ENCODE measurements around the gene ITGB7.

ITGB7 gene

GRCh38 chr12:53235742-53236442 is 28.8 kb upstream of the ITGB7 start:
- Histone ChIP-seq H3K27me3 (ENCODE audit: control insufficient read depth in 3 of 3, insufficient read depth in 3 of 3, low read depth in 1 of 3, low read length in 3 of 3) (peaks cover 0 to 59% (median 7%) of the 10 kb centered on the region in 3 experiments), H4K91ac (ENCODE audit: low read depth, low read length, poor library complexity) (no peak overlapping the region), H3K14ac (ENCODE audit: low read length) (peak overlapping the region; percentile 79), H3K4ac (ENCODE audit: low read length) (no peak overlapping the region), H2AFZ (ENCODE audit: low read length) (no peak overlapping the region), H2BK120ac (ENCODE audit: low read depth, low read length) (peak overlapping the region; percentile 24), H3K4me2 (ENCODE audit: insufficient read depth, low read length, poor library complexity, severe bottlenecking) (no peak overlapping the region), H3K9ac (ENCODE audit: low read depth, low read length, poor library complexity) (peak overlapping the region; percentile 61), H3K9me3 (replicated peaks in 1 of 2; ENCODE audit: control insufficient read depth in 2 of 2, insufficient read depth in 1 of 2, low read depth in 1 of 2, low read length in 2 of 2) (no peaks in the 10 kb centered on the region), H2AK5ac (ENCODE audit: low read depth, low read length) (peak overlapping the region; percentile 50), H3K4me3 (ENCODE audit: low read length in 2 of 2) (no peak overlapping the region), H3K4me1 (ENCODE audit: control insufficient read depth in 2 of 2, insufficient read depth in 1 of 2, low read depth in 1 of 2, low read length in 2 of 2) (peaks cover 31 to 33% of the 10 kb centered on the region in 2 donors), H3K36me3 (replicated peaks in 1 of 2; ENCODE audit: control insufficient read depth in 2 of 2, insufficient read depth in 2 of 2, low read length in 2 of 2) (no peaks in the 10 kb centered on the region), H2BK12ac (ENCODE audit: low read length) (peak overlapping the region; percentile 88), H3K79me1 (ENCODE audit: low read depth, low read length) (no peaks in the 10 kb centered on the region), H2BK5ac (ENCODE audit: low read length) (peak overlapping the region; percentile 20), H4K8ac (ENCODE audit: low read depth, low read length) (no peak overlapping the region), H3K18ac (ENCODE audit: low read length) (peak overlapping the region; percentile 78), H3K23ac (ENCODE audit: low read depth, low read length, poor library complexity) (peak overlapping the region; percentile 82), H2BK15ac (ENCODE audit: low read length) (peak overlapping the region; percentile 95), H3K27ac (replicated peaks; ENCODE audit: low read length) (no peak overlapping the region)
- WGBS, 2 donors (ENCODE audit: extremely low coverage in 2 of 2, insufficient read length in 2 of 2, insufficient replicate concordance in 1 of 2), result no CpG with 5 or more reads among the region's 9 CpGs
- DNase-seq (ENCODE audit: low spot score), result no peak

GRCh38 chr12:53235164-53235563 is 28.1 kb upstream of the ITGB7 start:
- H3K79me1 ChIP-seq (ENCODE audit: low read depth, low read length), result no peaks in the 10 kb centered on the region
- H3K4me3 ChIP-seq (ENCODE audit: low read length in 2 of 2), result no peak overlapping the region
- H2BK12ac ChIP-seq (ENCODE audit: low read length), result peak overlapping the region; percentile 85
- no CpG with 5 or more reads among the region's 3 CpGs for WGBS, 2 donors (ENCODE audit: extremely low coverage in 2 of 2, insufficient read length in 2 of 2, insufficient replicate concordance in 1 of 2)
- H3K14ac ChIP-seq (ENCODE audit: low read length), result no peak overlapping the region
- H2BK5ac ChIP-seq (ENCODE audit: low read length), result no peak overlapping the region
- no peak overlapping the region for H2AFZ ChIP-seq (ENCODE audit: low read length)
- H3K27me3 ChIP-seq (ENCODE audit: control insufficient read depth in 3 of 3, insufficient read depth in 3 of 3, low read depth in 1 of 3, low read length in 3 of 3), result peaks cover 0 to 64% (median 7%) of the 10 kb centered on the region in 3 experiments
- H3K23ac ChIP-seq (ENCODE audit: low read depth, low read length, poor library complexity), result no peak overlapping the region
- peak overlapping the region; percentile 76 for H3K18ac ChIP-seq (ENCODE audit: low read length)
- no peak for DNase-seq (ENCODE audit: low spot score)
- no peak overlapping the region for H4K91ac ChIP-seq (ENCODE audit: low read depth, low read length, poor library complexity)
- no peak overlapping the region for H4K8ac ChIP-seq (ENCODE audit: low read depth, low read length)
- H2AK5ac ChIP-seq (ENCODE audit: low read depth, low read length), result peak overlapping the region; percentile 53
- no peak overlapping the region for H3K4ac ChIP-seq (ENCODE audit: low read length)
- H3K27ac ChIP-seq (replicated peaks; ENCODE audit: low read length), result no peak overlapping the region
- H3K9ac ChIP-seq (ENCODE audit: low read depth, low read length, poor library complexity), result peak overlapping the region; percentile 12
- H3K4me1 ChIP-seq (ENCODE audit: control insufficient read depth in 2 of 2, insufficient read depth in 1 of 2, low read depth in 1 of 2, low read length in 2 of 2), result peaks cover 31 to 35% of the 10 kb centered on the region in 2 donors
- no peaks in the 10 kb centered on the region for H3K36me3 ChIP-seq (replicated peaks in 1 of 2; ENCODE audit: control insufficient read depth in 2 of 2, insufficient read depth in 2 of 2, low read length in 2 of 2)
- no peaks in the 10 kb centered on the region for H3K9me3 ChIP-seq (replicated peaks in 1 of 2; ENCODE audit: control insufficient read depth in 2 of 2, insufficient read depth in 1 of 2, low read depth in 1 of 2, low read length in 2 of 2)
- H2BK15ac ChIP-seq (ENCODE audit: low read length), result peak overlapping the region; percentile 75
- no peak overlapping the region for H3K4me2 ChIP-seq (ENCODE audit: insufficient read depth, low read length, poor library complexity, severe bottlenecking)
- H2BK120ac ChIP-seq (ENCODE audit: low read depth, low read length), result no peak overlapping the region

- no peak overlapping the region for H2AK5ac ChIP-seq (ENCODE audit: low read depth, low read length)
- no peak overlapping the region for H3K14ac ChIP-seq (ENCODE audit: low read length)
- no peak for DNase-seq (ENCODE audit: low spot score)
- no peak overlapping the region for H3K4ac ChIP-seq (ENCODE audit: low read length)
- no peak overlapping the region for H3K9ac ChIP-seq (ENCODE audit: low read depth, low read length, poor library complexity)
- WGBS, 2 donors (ENCODE audit: extremely low coverage in 2 of 2, insufficient read length in 2 of 2, insufficient replicate concordance in 1 of 2), result no CpG with 5 or more reads among the region's 12 CpGs
- no peak overlapping the region for H3K23ac ChIP-seq (ENCODE audit: low read depth, low read length, poor library complexity)
- no peaks in the 10 kb centered on the region for H3K9me3 ChIP-seq (replicated peaks in 1 of 2; ENCODE audit: control insufficient read depth in 2 of 2, insufficient read depth in 1 of 2, low read depth in 1 of 2, low read length in 2 of 2)
- no peak overlapping the region for H2BK12ac ChIP-seq (ENCODE audit: low read length)
- H3K27me3 ChIP-seq (ENCODE audit: control insufficient read depth in 3 of 3, insufficient read depth in 3 of 3, low read depth in 1 of 3, low read length in 3 of 3), result peaks cover 0 to 69% (median 7%) of the 10 kb centered on the region in 3 experiments
- H3K36me3 ChIP-seq (replicated peaks in 1 of 2; ENCODE audit: control insufficient read depth in 2 of 2, insufficient read depth in 2 of 2, low read length in 2 of 2), result no peaks in the 10 kb centered on the region
- peak overlapping the region in 1 of 2 donors; percentile 25 for H3K4me3 ChIP-seq (ENCODE audit: low read length in 2 of 2)
- peaks cover 31 to 35% of the 10 kb centered on the region in 2 donors for H3K4me1 ChIP-seq (ENCODE audit: control insufficient read depth in 2 of 2, insufficient read depth in 1 of 2, low read depth in 1 of 2, low read length in 2 of 2)
- no peak overlapping the region for H2BK120ac ChIP-seq (ENCODE audit: low read depth, low read length)
- no peak overlapping the region for H4K91ac ChIP-seq (ENCODE audit: low read depth, low read length, poor library complexity)
- no peak overlapping the region for H2BK5ac ChIP-seq (ENCODE audit: low read length)
- peak overlapping the region; percentile 92 for H2AFZ ChIP-seq (ENCODE audit: low read length)
- H4K8ac ChIP-seq (ENCODE audit: low read depth, low read length), result no peak overlapping the region
- H3K4me2 ChIP-seq (ENCODE audit: insufficient read depth, low read length, poor library complexity, severe bottlenecking), result peak overlapping the region; percentile 61
- H2BK15ac ChIP-seq (ENCODE audit: low read length), result peak overlapping the region; percentile 77
- no peaks in the 10 kb centered on the region for H3K79me1 ChIP-seq (ENCODE audit: low read depth, low read length)
- H3K18ac ChIP-seq (ENCODE audit: low read length), result peak overlapping the region; percentile 92
- H3K27ac ChIP-seq (replicated peaks; ENCODE audit: low read length), result no peak overlapping the region
Observed at GRCh38 chr12:53234271-53234914, 27.3 kb upstream of the ITGB7 start.

GRCh38 chr12:53233671-53234121 is 26.6 kb upstream of the ITGB7 start:
- Histone ChIP-seq H3K4me2 (ENCODE audit: insufficient read depth, low read length, poor library complexity, severe bottlenecking) (no peak overlapping the region), H3K18ac (ENCODE audit: low read length) (peak overlapping the region; percentile 71), H3K23ac (ENCODE audit: low read depth, low read length, poor library complexity) (no peak overlapping the region), H3K4ac (ENCODE audit: low read length) (no peak overlapping the region), H4K91ac (ENCODE audit: low read depth, low read length, poor library complexity) (no peak overlapping the region), H3K79me1 (ENCODE audit: low read depth, low read length) (no peaks in the 10 kb centered on the region), H2BK5ac (ENCODE audit: low read length) (no peak overlapping the region), H2BK15ac (ENCODE audit: low read length) (peak overlapping the region; percentile 53), H3K27me3 (ENCODE audit: control insufficient read depth in 3 of 3, insufficient read depth in 3 of 3, low read depth in 1 of 3, low read length in 3 of 3) (peaks cover 0 to 76% (median 7%) of the 10 kb centered on the region in 3 experiments), H3K27ac (replicated peaks; ENCODE audit: low read length) (no peak overlapping the region), H3K4me3 (ENCODE audit: low read length in 2 of 2) (peak overlapping the region in 1 of 2 donors; percentile 25), H4K8ac (ENCODE audit: low read depth, low read length) (no peak overlapping the region), H3K36me3 (replicated peaks in 1 of 2; ENCODE audit: control insufficient read depth in 2 of 2, insufficient read depth in 2 of 2, low read length in 2 of 2) (no peaks in the 10 kb centered on the region), H3K14ac (ENCODE audit: low read length) (peak overlapping the region; percentile 5), H3K9me3 (replicated peaks in 1 of 2; ENCODE audit: control insufficient read depth in 2 of 2, insufficient read depth in 1 of 2, low read depth in 1 of 2, low read length in 2 of 2) (no peaks in the 10 kb centered on the region), H3K4me1 (ENCODE audit: control insufficient read depth in 2 of 2, insufficient read depth in 1 of 2, low read depth in 1 of 2, low read length in 2 of 2) (peaks cover 31 to 35% of the 10 kb centered on the region in 2 donors), H2BK120ac (ENCODE audit: low read depth, low read length) (peak overlapping the region; percentile 3), H2AFZ (ENCODE audit: low read length) (peak overlapping the region; percentile 92), H2AK5ac (ENCODE audit: low read depth, low read length) (peak overlapping the region; percentile 65), H3K9ac (ENCODE audit: low read depth, low read length, poor library complexity) (no peak overlapping the region), H2BK12ac (ENCODE audit: low read length) (peak overlapping the region; percentile 12)
- DNase-seq (ENCODE audit: low spot score), result no peak
- WGBS, 2 donors (ENCODE audit: extremely low coverage in 2 of 2, insufficient read length in 2 of 2, insufficient replicate concordance in 1 of 2), result no CpG with 5 or more reads among the region's 7 CpGs

Data from neuronal stem cell (in vitro differentiated cells).